GM18498 (cell line): ENCODE results near the gene PIK3C2A.

ENCODE experiments used
- ATAC-seq: cut with Tn5 transposase; IDR thresholded peaks from one replicate; pipeline ENCODE4 v1.9.1; 2021; ENCODE audit warnings: mild to moderate bottlenecking, moderate library complexity; ENCODE audit not compliant: unreplicated experiment

PIK3C2A gene

DNA sequence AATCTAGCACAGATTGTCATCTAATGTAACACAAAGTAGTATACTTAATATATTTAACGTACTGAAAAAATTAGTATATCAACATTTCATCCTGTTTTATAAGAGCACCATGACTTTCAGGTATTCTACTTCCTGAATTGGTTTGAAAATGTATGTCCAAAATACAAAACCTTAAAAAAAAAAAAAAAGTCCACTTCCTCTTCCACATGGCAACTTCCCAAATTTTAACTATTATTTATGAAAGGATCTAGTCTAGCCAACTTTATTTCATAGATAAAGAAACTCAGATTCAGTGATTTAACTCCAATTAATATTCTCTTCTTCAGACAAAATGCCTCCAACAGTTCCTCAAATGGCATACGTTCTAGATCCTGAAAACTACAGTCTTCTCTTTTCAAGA is 44.0 kb downstream of the PIK3C2A start:
- no peak for ATAC-seq

DNA sequence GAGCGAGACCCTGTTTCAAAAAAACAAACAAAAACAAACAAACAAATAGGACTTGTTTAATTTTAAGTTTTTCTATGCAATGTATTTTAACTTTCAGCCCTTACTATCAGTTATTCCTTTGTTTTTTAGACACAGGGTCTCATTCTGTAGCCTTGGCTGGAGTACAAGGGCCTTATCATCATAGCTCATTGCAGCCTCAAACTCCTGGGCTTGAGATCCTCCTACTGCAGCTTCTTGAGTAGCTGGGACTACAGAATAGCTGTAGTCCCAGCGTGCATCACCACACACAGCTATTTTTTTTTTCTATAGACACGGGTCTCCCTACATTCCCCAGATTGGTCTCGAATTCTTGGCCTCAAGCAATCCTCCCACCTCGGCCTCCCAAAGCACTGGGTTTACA is 44.5 kb downstream of the PIK3C2A start:
- ATAC-seq, result no peak

DNA sequence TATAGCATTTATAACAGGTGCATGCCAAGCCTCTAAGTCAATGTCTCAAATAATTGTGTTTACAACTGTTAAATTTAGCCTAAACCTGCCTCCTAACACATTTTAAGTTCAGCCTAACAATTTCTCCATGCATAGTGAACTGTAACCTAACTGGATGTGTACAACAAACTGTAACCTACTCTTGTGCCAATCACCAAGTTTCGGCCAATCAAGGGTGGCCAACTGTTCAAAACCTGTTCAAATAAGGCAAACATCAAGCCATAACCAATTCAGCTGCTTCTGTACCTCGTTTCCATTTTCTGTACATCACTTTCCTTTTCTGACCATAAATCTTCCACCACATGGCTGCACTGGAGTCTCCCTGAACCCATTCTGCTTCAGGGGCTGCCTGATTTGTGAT is 45.4 kb downstream of the PIK3C2A start:
- ATAC-seq, result no peak

DNA sequence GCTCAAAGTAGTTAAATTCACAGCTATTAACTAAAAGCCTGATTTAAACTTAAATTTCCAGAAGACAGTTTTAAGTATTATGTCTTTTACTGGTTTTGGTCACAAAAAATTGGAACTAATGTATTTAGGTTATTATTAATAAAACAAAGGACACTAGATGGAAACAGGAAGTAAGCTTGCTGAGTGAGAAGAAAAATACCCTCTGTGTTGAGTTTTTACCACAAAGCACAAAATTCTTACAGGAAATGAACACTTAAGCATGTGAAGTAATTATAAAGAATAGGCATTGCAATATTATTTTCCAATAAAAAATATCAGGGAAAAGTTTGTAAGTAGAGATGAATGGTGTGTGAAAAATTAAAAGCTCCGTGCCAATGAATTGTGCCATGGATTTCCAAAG is 46.3 kb downstream of the PIK3C2A start:
- peak; percentile 55 for ATAC-seq

DNA sequence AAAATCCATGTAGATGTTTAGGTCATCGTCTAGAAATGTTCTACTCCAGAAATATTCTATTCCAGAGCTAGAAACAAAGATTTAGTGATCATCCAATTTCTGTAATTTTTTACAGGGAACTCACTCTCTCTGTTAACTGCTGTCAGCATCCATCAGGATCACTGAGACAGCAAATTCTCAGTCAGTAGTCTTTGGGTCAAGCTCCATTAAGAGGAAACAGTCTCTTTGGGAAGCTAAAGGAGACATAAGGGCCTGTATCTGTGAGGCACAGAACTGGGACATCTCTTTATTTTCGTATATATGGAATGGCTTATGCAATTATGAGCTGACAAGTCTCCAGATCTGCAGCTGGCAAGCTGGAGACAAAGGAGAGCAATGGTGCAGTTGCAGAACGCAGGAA is 48.3 kb downstream of the PIK3C2A start:
- ATAC-seq, result no peak
